ENCODE data around the gene KEL.
"Not testable (repeated sequence)": the region's sequence is repeated elsewhere in the genome, so short reads cannot be mapped to it uniquely, and the experiment has no call there.

The KEL gene, protein sequence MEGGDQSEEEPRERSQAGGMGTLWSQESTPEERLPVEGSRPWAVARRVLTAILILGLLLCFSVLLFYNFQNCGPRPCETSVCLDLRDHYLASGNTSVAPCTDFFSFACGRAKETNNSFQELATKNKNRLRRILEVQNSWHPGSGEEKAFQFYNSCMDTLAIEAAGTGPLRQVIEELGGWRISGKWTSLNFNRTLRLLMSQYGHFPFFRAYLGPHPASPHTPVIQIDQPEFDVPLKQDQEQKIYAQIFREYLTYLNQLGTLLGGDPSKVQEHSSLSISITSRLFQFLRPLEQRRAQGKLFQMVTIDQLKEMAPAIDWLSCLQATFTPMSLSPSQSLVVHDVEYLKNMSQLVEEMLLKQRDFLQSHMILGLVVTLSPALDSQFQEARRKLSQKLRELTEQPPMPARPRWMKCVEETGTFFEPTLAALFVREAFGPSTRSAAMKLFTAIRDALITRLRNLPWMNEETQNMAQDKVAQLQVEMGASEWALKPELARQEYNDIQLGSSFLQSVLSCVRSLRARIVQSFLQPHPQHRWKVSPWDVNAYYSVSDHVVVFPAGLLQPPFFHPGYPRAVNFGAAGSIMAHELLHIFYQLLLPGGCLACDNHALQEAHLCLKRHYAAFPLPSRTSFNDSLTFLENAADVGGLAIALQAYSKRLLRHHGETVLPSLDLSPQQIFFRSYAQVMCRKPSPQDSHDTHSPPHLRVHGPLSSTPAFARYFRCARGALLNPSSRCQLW

DNA sequence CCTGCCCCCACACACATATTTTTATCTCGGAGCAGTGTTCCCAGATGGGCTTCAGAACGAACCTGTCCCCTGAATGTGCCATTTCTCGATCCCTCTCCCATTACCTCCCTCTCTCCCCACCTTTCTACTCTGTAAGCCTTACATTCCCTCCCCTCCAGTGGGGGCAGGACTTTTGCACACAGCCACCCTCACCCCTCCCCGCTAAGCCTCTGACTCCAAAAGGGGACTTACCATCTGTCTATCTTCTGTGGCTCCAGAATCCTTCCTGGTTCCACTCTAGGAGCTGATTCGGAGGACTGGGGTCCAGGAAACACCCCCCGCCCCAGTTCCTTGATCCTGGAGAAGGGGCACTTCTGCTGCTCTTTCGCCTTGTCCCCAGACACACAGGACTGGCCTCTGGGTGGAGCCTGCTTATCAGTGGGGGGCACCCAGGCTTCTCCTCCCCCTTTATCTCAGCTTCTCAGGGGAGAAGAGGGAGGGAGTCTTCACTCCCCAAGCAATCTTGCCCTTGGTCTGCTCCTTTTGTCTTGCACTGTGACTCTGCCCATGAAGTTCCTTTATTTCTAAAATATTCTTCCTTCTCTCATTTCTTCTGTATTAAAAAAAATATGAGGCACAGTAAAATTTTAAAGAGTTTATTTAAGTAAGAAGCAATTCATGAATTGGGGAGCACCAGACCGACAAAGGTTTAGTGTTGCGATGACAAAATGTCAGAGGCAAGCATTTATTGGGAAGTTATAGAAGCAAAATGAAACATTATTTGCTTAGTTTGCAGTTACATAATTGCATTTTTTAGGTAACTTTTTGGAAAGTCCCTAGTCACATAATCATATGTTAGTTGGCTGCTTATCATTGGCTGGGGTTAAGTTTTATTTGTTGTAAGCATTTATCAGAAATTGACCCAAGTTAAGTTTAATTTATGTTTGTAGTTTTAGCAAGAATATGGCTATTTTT lies at the start of gene KEL:
Gene KEL, minus strand, starts transcription at position 391 of the 954 bp plus-strand sequence. Its CDS starts 157 bp downstream, at position 234.
- DNase-seq: no peak

DNA sequence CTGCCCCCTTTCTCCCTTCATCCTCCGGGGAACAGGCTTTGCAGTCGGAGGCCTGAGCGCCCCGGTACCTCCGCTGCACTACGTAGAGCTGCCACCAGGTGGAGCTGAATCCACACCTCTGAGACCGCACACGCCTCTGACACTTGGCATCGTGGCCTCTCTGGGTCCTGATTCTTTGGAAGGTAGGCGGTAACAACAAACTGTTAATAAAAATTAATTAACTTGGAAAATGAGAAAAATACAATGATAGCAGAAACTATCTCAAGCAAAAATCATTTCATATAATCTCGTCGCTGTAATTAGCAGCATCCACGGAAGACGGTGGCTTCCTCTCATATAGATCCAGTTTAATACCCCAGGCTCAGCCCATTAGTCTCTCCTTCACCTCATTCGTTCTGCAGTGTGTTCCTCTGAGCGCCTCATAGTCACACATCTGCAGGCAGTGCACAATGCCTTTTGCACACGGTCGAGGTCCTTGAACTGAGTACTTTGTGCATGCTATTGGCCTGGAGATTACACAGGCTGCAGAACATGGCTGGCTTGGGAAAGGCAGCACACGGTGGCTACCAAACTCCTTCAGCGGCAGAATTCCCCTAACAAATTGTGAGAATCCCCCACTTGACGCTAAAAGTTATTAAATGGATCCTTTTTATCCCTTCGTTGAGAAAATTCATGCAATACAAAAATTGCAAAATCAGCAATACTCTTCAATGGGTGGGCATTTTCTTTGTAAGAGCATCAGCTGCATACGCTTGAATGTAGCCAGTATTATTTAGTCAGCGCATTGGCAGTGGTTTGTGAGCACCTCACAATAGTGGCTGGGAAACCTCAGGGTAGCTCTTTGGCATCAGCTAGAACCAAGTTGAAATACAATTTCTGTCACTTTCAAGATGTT lies 46.1 kb upstream of the KEL start:
- DNase-seq: peak; percentile 65

DNA sequence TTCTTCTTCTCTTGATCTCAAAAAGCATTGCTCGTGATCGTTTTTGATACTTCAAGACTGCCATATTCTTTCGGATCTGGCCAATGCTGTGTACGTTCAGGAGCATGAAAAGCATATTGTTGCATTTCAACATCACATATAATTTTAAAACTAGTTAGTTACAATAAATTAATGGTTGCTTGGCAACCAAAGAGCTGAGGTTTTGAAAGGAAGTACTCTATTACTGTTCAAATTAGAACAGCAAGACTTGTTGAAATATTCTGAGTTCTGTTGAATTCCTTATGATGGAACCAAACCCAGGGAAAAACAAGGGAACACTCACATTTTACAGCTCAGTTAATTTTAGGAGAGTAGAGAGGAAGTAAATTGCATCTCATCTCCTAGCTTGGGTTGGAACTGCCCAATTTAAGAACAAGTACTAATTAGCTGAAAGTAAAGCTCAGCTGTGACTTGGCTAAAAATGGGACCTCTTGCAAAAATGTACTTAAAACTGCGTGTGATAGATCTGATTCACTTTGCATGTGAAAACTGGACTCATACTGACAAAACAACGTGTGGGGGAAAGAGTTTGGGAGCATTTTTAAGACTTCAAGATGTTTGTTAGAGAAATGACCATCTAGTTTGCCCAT lies 43.6 kb upstream of the KEL start:
- no peak for DNase-seq

DNA sequence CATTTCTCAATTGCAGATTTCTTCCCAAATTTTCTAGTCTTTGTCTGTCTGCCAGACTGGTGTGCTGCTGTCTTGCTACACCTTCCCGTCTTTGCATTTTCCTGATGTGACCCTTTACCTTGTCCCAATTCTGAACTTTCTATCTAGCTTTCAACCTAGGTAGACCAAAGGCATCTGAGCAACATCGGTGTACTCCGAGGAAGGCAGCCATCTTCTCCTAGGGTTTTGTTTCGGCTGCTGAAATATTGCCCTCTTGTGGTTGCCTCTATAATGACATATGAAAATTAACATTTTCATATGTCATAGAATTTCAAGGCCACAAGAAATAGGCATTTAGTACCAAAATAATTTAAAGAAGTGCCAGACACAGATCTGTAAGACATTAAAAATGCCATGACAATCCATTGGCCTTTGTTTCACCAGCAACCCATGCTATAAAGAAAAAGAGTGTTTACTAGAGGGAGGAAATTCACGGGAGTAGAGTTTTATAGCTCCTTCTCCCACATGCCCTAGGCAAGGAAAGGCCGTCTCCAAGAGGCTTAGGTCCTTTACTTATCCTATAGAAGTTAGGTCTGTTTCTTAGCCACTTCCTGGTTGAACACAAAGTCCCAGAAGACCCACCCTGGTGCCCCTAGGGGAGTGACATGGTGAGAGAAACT lies 41.4 kb upstream of the KEL start:
- DNase-seq: peak; percentile 68

DNA sequence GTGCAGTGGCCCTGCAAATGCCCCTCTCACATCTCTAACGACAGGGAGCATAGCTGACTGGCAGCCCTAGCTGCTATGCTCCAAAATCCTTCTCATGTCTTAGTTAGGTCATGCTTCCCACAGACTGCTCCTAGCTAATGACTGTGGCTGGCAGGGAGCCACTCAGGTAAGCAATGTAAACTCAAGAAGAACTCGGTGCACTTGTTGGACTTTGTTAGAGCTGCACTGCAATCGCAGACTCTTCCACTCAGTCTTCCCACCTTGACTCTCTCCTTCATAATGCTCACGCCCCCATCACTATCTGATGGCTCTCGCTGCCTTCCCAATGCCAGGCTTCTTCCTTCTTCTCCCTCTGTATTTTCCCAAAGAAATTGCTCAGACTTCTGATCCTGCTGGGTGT lies 40.7 kb upstream of the KEL start:
- DNase-seq: peak; percentile 7

DNA sequence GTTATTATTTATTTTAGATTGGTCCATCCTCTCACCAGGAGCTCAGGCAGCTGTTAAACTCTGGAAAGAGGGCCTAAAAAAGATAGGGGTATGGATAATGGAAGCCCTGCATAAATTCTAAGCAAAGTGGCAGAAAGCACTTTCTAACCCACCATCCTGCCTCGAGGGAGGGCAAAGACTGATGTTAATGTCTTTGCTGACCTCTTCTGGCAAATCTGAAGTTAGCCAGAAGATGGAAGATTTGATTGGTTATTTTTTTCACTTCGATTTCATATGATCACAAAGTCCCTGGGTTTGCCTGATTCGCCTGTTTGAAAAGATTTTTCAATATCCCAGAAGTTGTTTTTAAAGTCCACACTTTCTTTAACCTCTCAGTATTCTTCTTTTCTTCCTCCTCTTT lies 39.9 kb upstream of the KEL start:
- peak; percentile 16 for DNase-seq

DNA sequence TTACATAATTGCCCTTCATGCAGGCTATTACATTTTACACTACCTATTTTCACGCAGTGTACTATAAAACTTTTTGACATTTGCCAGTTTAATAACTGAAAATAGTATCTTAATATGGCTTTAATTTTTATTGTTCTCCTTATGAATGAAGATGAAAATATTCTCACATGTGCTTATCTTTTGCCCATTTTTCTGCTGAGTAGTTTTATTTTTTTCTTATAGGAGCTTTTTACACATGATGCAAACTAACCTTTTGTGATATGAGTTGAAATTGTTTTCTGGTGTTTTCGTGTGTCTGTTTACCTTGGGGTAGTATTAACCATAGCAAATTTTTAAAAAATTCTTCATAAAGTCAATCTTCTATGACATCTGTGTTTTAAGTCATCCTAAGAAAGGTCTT lies 38.5 kb upstream of the KEL start:
- no peak for DNase-seq

DNA sequence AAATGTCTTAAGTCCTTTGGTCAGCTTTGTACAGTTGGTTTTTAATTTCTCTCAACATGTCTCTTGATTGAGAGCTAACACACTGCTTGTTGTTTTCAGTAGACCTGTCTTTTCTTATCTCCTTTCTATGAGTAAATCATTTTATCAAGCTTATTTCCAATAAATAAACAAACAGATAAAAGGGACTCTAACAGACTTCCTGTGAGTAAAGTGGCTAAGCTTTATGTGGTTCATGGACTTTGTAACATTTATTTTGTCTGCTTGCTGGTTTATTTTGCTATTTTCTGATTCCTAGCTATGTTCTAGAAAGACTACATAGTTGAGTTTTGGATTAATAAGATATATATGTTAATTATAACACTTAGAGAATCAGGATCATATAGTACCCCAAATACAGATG lies 37.6 kb upstream of the KEL start:
- DNase-seq: no peak

DNA sequence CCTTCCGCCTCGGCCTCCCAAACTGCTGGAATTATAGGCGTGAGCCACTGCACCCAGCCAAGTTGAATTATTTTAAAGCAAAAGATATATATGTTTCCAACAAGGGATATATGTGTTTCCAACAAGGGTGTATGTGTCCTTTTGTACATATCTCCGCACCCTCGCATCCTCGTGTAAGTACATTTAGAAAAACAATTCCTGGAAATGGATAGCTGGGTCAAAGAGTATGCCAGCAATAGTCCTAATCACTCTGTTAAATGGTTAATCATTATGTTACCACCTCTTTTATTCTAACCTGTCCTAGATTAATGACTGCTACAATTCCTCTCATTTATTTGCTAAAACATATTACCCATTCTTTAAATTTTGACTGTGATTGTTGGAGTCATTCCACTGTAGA lies 36.8 kb upstream of the KEL start:
- no peak for DNase-seq

DNA sequence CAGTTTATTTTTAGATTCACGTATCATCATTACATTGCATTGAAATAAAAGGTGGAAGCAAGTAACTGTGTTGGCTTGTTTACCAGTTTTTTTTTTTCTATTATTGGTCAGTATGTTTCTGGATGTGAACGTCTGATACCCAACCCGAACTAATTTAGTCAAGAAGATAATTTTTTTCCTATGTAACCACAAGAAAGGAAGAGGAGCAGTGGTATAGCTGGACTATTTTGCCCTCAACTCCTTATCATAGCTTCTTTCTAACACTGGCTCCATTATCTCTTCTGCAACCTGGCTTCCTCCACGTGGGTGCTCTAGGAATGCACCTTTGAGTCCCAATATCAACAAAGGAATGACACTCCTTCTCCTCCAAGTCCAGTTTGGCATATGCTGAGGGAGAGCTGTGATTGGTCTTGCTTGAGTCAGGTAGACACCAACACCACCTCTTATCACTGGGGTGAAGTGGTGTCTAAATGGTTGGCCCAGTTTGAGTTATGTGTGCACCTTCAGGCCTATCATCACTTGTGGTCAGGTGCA lies 35.4 kb upstream of the KEL start:
- DNase-seq: no peak

DNA sequence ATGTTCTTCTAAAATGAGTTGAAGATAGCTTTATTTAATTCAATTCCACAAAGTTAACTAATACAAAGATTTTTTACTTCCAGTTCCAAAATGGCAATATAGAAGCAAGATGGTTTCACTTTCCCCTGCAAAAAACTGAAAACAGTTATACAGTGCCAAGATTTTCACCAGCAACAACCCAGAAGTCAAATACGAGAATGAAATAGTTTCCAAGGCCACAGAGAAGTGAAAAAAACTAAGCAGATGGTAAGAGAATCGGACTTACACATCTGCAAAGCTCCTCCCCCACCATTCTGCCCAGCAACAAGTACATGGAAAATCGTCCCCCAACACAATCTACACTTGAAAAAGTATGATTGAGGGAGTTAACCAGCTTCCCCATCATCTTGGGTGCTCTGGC lies 30.3 kb upstream of the KEL start:
- no peak for DNase-seq

DNA sequence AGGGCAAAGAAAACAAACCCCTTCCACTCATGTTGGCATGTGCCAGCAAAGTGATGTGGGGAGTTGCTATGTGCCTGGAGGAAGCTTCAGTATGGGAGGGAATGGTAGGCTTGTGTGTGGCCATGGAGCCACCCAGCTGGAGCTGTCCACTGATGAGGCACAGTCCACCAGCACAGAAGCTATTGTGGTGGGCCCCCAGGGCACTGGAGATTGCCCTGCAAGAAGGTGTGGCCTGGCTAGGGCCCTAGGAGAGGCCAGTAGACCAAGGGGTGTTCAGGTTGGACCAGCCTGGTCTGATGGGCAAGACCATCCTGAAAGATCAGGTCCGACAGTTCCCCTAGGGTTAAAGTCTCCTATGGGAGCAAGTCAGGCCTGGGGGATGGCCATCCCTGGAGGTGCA lies 22.1 kb upstream of the KEL start:
- no peak for DNase-seq

DNA sequence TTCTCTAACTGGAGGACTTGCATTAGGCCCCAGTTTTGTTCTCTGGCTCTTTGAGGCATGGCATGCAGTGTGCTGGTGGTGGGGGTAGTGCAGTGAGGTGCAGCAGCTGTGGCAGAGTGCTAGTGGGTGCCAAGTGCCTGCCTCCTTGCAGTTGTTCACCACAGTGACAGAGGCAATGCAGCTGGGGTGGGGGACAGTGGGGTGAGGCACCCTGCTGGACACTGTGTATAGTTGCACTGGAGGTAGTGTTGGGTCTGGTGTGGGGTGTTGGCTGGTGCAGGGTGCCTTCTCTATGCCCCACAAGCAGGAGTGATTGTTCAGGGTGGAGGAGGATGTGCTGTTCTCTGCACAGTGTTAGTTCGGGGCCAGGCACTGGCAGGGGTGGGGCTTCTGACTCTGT lies 21.7 kb upstream of the KEL start:
- no peak for DNase-seq

DNA sequence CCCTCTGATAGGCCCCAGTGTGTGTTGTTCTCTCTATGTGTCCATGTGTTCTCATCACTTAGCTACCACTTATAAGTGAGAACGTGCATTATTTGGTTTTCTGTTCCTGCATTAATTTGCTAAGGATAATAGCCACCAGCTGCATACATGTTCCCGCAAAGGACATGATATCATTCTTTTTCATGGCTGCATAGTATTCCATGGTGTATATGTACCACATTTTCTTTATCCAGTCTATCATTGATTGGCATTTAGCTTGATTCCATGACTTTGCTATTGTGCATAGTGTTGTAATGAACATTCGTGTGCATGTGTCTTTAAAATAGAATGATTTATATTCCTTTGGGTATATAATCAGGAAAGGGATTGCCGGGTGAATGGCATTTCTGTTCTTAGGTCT lies 16.2 kb upstream of the KEL start:
- not testable (repeated sequence) for DNase-seq

DNA sequence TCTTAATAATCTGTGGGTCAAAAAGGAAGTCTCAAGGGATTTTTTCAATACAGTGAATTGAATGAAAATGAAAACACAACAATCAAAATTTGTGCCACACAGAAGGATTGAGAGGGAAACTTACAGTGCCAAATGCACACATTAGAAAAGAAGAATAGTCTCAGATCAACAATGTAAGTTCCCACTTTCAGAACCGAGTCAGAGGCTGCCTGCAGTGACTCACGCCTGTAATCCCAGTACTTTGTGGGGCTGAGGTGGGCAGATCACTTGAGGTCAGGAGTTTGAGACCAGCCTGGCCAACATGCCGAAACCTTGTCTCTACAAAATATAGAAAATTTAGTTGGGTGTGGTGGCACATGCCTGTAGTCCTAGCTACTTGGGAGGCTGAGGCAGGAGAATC lies 12.5 kb upstream of the KEL start:
- no peak for DNase-seq

DNA sequence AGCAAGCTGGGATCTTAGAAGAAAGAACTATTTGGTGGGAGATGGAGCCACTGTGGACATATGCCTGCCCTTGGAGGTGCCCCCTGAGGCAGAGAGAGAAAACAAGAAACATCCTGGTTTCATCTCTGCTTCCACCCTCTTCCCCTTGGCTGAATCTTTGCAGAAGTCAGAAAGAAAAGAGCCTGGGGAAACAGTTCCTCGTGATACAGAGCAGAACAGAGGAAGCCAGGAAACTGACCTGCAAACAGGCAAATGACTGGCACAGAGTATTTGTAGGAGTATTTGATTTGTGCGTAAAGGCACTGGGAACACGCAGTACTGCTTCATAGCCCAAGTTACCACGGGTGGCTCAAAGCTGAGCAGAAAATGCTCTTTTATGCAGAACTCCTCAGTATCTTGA lies 7.0 kb upstream of the KEL start:
- no peak for DNase-seq

DNA sequence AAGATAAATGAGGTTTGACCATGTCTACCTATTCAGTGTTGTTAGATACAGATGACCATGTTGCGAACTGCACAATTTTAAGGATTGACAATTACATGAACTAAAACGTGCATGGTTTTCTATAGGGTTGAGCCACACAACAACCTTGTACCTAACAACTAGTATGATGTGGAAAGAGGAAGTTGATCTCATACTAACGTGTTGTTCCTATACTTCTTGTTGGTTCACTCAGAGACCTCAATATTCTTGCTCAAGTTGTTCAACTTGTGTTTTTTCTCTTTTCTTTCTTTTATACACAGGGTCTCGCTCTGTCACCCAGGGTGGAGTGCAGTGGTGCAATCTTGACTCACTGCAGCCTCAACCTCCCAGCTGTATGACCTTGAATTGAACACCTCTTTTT lies 6.1 kb upstream of the KEL start:
- no peak for DNase-seq

DNA sequence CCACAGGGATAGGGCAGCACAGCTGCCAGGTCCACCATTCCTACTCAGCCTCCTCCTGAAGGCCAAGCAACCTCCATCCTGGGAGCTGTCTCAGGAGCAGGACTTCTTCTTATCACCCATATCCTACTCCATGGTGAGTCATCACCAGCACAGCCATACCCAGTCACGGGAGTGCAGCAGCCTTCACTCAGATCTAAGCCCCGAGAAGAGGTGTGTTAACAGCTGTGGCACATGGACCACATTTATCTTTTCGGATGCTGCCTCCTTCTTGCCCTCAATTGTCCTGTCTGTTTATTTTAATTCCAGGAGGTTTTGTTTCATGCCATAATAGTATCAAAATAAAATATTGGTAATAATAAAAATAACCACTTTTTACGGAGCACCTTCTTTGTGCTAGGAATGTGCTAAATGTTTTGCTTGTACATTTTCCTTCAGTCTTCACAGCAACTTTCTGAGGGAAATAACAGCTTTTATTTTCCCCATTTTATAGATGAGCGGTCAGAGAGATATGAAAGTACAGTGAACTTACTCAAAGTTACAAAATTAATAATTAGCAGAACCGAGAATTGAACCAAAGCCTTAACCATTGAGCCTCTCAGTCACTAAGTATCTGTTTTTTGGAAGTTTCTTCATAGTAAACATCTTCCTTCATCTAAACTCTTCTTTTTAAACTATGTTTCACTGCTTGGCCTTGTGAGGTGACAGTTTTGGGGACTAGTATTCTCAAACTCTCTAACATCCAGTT lies 2.5 kb upstream of the KEL start:
- no peak for DNase-seq

DNA sequence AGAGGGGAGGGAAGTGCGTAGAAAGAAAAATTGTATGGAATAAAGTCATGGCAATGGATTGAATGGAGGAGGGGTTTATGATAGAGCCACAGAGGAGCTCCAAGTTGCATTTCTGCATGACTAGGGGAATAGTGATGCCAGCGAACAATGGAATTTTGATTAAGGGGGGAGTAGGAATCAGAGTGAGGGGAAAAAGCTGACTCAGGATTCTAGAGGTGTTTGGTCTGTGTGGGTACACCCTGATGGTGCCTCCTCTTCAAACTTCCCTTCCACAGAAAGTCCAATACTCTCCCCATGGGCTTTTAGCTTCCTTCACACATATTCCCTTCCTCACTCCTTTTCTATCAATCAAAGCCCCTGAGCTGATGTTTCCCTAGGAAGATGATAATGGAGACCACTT lies 1.8 kb upstream of the KEL start:
- no peak for DNase-seq

DNA sequence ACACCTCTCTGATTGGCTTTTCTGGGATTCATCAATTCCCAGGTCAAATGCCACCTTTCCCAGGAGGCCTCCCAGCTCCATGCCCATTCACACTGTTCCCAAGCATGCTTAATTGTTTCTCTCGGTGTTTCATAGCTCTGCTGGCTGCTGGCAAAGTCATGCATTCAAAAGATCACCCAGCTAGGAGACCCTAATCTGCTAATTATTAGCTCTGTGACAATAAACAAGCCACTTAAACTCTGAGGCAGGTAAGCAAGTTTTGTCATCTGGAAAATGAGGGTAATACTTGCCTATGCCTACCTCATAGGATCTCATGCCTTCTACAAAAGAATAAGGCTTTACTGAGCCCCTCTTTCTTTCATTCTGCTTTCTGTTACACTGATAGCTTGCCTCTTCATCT lies 828 bp upstream of the KEL start:
- peak; percentile 22 for DNase-seq
